Body of pancreas (tissue), 4 donors: ENCODE measurements around the gene SNRNP25. TPM values are rescaled to one million over a fixed set of nuclear protein-coding genes. Genes with fewer than 3 reads are reported as not detected.
"Not testable (repeated sequence)": the region's sequence is repeated elsewhere in the genome, so short reads cannot be mapped to it uniquely, and the experiment has no call there.

Source experiments
- ATAC-seq: fragments of 150-250 bp; one replicate; pipeline ENCODE4 v1.9.1; 2016
- DNase-seq, 4 donors: peaks; one replicate each; pipeline ENCODE4 v3.0.0-alpha.2; 2019
- H3K27ac ChIP-seq, 4 donors: fragments of 200-600 bp; sonication (generic); 1 replicate in 3 of 4; 2 replicates in 1 of 4; pipeline versions ENCODE4 v1.5.1 to v1.6.1; 2016 to 2019; ENCODE audit warnings: mild to moderate bottlenecking in 1 of 4, mixed read lengths in 1 of 4, moderate library complexity in 1 of 4
- H3K27me3 ChIP-seq, 2 donors: fragments of 200-600 bp; sonication (generic); one replicate each; pipeline ENCODE4 v1.6.0; 2016; ENCODE audit warnings: mild to moderate bottlenecking in 1 of 2
- H3K36me3 ChIP-seq, 2 donors: fragments of 200-600 bp; sonication (generic); replicated peaks in 1 of 2; 2 replicates each; pipeline ENCODE4 v1.5.1; 2016; ENCODE audit warnings: low read depth in 2 of 2; ENCODE audit not compliant: insufficient read depth in 1 of 2
- H3K4me1 ChIP-seq: fragments of 200-600 bp; sonication (generic); one replicate; pipeline ENCODE4 v1.6.0; 2016
- H3K4me3 ChIP-seq, 2 donors: fragments of 200-600 bp; sonication (generic); 1 replicate in 1 of 2; 2 replicates in 1 of 2; pipeline ENCODE4 v1.5.1; 2016 to 2019
- H3K9me3 ChIP-seq, 3 donors: fragments of 200-600 bp; sonication (generic); 1 replicate in 2 of 3; 2 replicates in 1 of 3; pipeline ENCODE4 v1.5.1; 2016
- CTCF ChIP-seq, 7 experiments: fragments of 450-650 bp in 4 of 7; fragments of 200-600 bp in 3 of 7; sonication (generic) in 3 of 7; IDR thresholded peaks; one replicate each; pipeline ENCODE4 v1.5.1; 2016 to 2019; ENCODE audit warnings: antibody characterized with exemption in 7 of 7
- POLR2A ChIP-seq, 3 donors: fragments of 450-650 bp; IDR thresholded peaks; one replicate each; pipeline ENCODE4 v1.6.1; 2016; ENCODE audit warnings: antibody characterized with exemption in 3 of 3, mild to moderate bottlenecking in 2 of 3
- WGBS, 2 donors: methylation state at CpG; one replicate each; pipeline ENCODE4 v1.1.5; 2017; 5-methylcytosine and 5-hydroxymethylcytosine counted together
- intact Hi-C: fragments of 100-400 bp; cut with DNase I; formaldehyde crosslinking; loops from one replicate; pipeline ENCODE4 v1.15.1; 2023
- total RNA-seq, 2 donors: library from RNA; depleted of rRNA; stranded (reverse); fragments of >200 nt; gene quantifications; one replicate each; pipeline ENCODE4 v1.1.0, GENCODE V29; 2016

SNRNP25 gene
- total RNA-seq, 2 donors from 2014 or later = 13.2 to 13.5 TPM

- intact Hi-C loops = no loop called here
- no peak overlapping the region for H3K27ac ChIP-seq
- TF ChIP-seq CTCF (IDR thresholded peaks at IDR 0.05) = no peak
- TF ChIP-seq POLR2A (IDR thresholded peaks at IDR 0.05) = no peak
- H3K27me3 ChIP-seq = no peaks in the 10 kb centered on the region
- H3K9me3 ChIP-seq = no peaks in the 10 kb centered on the region
- no peak overlapping the region for H3K4me3 ChIP-seq
- DNase-seq = peak in 1 of 4 donors; percentile 5
- H3K36me3 ChIP-seq = peaks cover 0 to 5% of the 10 kb centered on the region in 2 donors
- no peaks in the 10 kb centered on the region for H3K4me1 ChIP-seq
- WGBS, 2 donors = 70 to 73% methylated on average over 5 of the region's 5 CpGs
- no peak for ATAC-seq
Measured at GRCh38 chr16:45454-45853, 8.2 kb upstream of the SNRNP25 start.

GRCh38 chr16:46510-46909, 7.1 kb upstream of the SNRNP25 start:
- ATAC-seq, H3K9me3 ChIP-seq, H3K36me3 ChIP-seq, H3K4me1 ChIP-seq, H3K4me3 ChIP-seq, intact Hi-C loops, H3K27me3 ChIP-seq, H3K27ac ChIP-seq: not testable (repeated sequence)
- 96 to 97% methylated on average over 7 of the region's 7 CpGs for whole genome bisulfite sequencing, 2 donors
- peak in 1 of 4 donors; percentile 0 for DNase-seq

GRCh38 chr16:47234-47633, 6.4 kb upstream of the SNRNP25 start:
- Histone ChIP-seq H3K4me3 (no peak overlapping the region), H3K36me3 (peaks cover 0 to 5% of the 10 kb centered on the region in 2 donors), H3K27me3 (no peaks in the 10 kb centered on the region), H3K4me1 (peaks cover 12% of the 10 kb centered on the region), H3K9me3 (no peaks in the 10 kb centered on the region), H3K27ac (no peak overlapping the region)
- intact Hi-C loops = no loop called here
- TF ChIP-seq POLR2A (IDR thresholded peaks at IDR 0.05) (no peak), CTCF (IDR thresholded peaks at IDR 0.05) (no peak)
- no peak for ATAC-seq
- peak in 1 of 4 donors; percentile 1 for DNase-seq
- 98 to 99% methylated on average over 7 of the region's 7 CpGs for WGBS, 2 donors

- Histone ChIP-seq H3K36me3 (peaks cover 0 to 3% of the 10 kb centered on the region in 2 donors), H3K4me1 (peaks cover 17% of the 10 kb centered on the region), H3K27ac (no peak overlapping the region), H3K4me3 (no peak overlapping the region), H3K27me3 (no peaks in the 10 kb centered on the region), H3K9me3 (no peaks in the 10 kb centered on the region)
- no peak for TF ChIP-seq POLR2A (IDR thresholded peaks at IDR 0.05)
- DNase-seq (no peak), ATAC-seq (no peak)
- 85 to 88% methylated on average over 15 of the region's 15 CpGs for WGBS, 2 donors
- intact Hi-C loops = no loop called here
Measured at GRCh38 chr16:50769-51591, 2.6 kb upstream of the SNRNP25 start.

- ATAC-seq (no peak), DNase-seq (no peak)
- Histone ChIP-seq H3K4me1 (peaks cover 17% of the 10 kb centered on the region), H3K36me3 (no peaks in the 10 kb centered on the region), H3K9me3 (no peaks in the 10 kb centered on the region), H3K4me3 (peak overlapping the region; percentile 47 to 50), H3K27me3 (no peaks in the 10 kb centered on the region), H3K27ac (peak overlapping the region in 2 of 4 donors; percentile 47 to 83)
- intact Hi-C loops = no loop called here
- TF ChIP-seq CTCF (IDR thresholded peaks at IDR 0.05) (no peak), POLR2A (IDR thresholded peaks at IDR 0.05) (no peak)
- WGBS, 2 donors = 34 to 43% methylated on average over 12 of the region's 12 CpGs
Measured at GRCh38 chr16:54237-54581, 581 bp downstream of the SNRNP25 start.
